Sciatic nerve (tissue), 2 donors: Measurements from ENCODE around the gene MYMK. TPM values are rescaled to one million over a fixed set of nuclear protein-coding genes. Genes with fewer than 3 reads are reported as not detected.
A peak's percentile ranks its signal among the peaks of the same experiment; 100 is the strongest.
"Not testable (repeated sequence)": the region's sequence is repeated elsewhere in the genome, so short reads cannot be mapped to it uniquely, and the experiment has no call there.

ENCODE experiments used
- ATAC-seq: fragments of 200-7000 bp; cut with Tn5 transposase; one replicate; pipeline ENCODE4 v1.9.1; 2020; ENCODE audit warnings: mild to moderate bottlenecking, moderate library complexity
- DNase-seq: peaks from one replicate; pipeline ENCODE4 v3.0.0-alpha.2; 2020; ENCODE audit warnings: low spot score
- intact Hi-C: fragments of 100-400 bp; cut with DNase I; formaldehyde crosslinking; loops from one replicate; pipeline ENCODE4 v1.14.2; 2022
- total RNA-seq: library from RNA; stranded (reverse); fragmentation: NEBNext Ultra II Directional; extraction: Animal tissue kit (Norgen Biotek cat#: 25700); gene quantifications from one replicate; pipeline ENCODE4 v1.2.1, GENCODE V29; 2021
- donor health status: DM: no; HTN: no; CAD: no.
- donor health status: DM: no; HTN: no; CAD: no.

The MYMK gene
- total RNA-seq: not detected

- ATAC-seq: no peak
- no peak for DNase-seq
- intact Hi-C loops: no loop called here
Measured at GRCh38 chr9:133524679-133525228, at the start of gene MYMK. MYMK (minus strand) TSS chr9:133524959; CDS start chr9:133524844, 115 bp downstream.

DNA sequence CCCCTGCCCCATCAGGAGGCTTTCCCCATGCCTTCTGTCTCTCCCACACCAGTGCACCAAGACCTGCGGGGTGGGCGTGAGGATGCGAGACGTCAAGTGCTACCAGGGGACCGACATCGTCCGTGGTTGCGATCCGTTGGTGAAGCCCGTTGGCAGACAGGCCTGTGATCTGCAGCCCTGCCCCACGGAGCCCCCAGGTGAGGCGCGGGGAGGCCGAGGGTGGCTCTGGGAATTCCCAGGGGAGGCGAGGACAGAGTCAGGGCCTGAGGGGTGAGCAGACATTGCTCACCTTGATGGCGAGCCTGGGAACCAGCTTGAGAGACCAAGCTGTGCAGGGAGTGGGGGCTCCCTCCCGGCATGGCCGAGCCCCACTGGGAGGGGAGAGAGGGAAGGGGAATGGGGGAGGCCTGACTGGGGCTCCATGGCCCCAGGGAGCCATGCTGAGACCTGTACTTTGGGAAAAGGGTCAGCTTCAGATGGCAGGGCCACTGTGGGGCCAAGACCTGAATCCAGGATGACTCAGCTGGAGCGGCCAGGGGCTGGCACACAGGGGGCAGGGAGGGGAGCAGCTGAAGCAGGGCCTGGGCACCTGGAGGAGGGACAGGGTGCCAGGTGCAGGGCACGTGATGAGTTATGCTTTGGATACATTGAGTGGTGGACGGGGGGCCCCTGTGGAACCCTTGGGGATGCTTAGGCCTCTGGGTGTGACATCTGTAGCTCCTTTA lies 49.2 kb upstream of the MYMK start:
- intact Hi-C loops: no loop called here
- DNase-seq (no peak), ATAC-seq (no peak)

DNA sequence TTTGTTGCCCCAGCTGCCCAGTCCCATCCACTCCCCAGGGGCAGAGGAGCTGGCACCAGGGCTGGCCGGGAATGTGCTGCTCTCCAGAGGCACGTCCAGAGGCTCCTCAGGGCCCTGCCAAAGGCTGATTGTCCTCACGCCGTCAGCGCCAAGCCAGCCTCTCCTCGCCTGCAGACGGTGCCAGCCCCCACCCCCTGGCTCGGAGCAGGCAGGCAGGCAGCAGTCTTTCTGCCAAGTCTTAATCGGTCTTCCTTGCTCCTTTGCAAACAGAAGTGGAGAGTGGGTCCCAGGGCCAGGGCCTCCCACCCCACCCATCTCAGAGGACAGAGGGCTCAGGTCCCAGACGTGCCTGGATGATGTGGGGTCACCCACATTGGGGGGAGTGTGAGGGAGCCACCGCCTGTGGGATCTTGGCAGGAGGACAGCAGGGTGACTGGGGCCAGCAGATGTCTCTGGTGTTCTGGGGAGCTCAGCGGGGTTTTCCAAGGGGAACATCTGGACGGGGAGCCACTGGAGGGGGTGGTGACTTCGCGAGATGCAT lies 48.1 kb upstream of the MYMK start:
- no peak for ATAC-seq
- intact Hi-C loops: no loop called here
- DNase-seq: no peak

DNA sequence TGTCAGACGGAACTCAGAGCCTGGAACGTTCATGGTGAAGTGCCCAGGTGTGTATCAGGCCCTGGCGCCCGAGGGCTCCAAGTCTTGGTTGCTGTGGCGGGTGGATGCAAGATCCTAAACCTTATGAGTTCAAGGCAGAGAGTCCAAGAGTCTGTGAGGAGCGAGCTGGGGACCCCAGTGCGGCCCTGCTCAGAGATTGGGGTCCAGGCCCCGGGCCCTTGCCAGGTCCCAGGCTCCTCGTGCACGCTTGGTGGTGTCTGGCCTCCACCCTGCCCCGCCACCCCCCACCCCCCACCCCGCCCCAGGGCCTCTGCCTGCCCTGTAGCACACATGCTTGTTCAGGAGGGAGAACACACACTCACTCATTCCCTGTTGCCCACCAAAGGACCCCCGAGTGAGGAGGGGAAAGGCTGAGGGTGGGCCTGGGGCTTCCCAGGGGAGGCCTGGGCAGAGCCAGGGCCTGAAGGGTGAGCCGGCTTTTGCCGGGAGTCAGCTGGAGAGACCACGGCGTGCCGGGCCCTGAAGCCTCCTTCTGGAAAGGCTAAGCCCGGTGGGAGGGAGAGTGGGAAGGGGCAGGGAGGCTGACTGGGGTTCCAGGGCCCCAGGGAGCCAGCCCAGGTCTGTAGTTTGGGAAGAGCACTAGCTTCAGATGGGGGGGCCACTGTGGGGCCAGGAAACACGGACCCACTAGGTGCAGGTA lies 47.3 kb upstream of the MYMK start:
- no peak for DNase-seq
- no peak for ATAC-seq
- intact Hi-C loops: no loop called here

DNA sequence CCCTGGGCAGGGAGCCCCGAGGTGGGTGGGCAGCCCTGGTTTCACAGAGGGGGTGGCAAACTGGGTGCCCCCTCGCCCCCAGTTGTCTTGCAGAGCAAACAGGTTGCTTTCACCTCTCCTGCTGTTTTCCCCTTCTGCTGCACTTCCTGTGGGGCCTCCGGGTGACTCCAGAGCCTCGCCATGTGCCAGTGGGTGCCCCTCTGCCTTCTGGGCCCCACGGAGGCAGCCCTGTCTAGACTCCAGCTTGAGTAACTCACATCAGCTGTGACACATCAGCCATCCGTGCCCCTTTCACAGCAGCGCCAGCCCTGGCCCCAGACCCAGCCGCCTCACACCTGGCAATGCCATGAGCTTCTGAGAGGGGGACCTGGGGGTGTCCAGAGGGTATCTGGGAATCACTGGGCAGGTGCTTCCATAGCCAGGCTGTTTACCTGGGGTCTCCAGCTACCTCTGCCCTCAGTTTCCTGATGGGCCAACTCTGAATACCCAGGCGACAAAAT lies 46.7 kb upstream of the MYMK start:
- intact Hi-C loops: no loop called here

GRCh38 chr9:133570691-133571080 lies 45.9 kb upstream of the MYMK start:
- no peak for DNase-seq
- intact Hi-C loops: no loop called here
- ATAC-seq: no peak

More for the DNA sequence above, 46.7 kb upstream of the MYMK start:
- ATAC-seq (no peak), DNase-seq (no peak)

DNA sequence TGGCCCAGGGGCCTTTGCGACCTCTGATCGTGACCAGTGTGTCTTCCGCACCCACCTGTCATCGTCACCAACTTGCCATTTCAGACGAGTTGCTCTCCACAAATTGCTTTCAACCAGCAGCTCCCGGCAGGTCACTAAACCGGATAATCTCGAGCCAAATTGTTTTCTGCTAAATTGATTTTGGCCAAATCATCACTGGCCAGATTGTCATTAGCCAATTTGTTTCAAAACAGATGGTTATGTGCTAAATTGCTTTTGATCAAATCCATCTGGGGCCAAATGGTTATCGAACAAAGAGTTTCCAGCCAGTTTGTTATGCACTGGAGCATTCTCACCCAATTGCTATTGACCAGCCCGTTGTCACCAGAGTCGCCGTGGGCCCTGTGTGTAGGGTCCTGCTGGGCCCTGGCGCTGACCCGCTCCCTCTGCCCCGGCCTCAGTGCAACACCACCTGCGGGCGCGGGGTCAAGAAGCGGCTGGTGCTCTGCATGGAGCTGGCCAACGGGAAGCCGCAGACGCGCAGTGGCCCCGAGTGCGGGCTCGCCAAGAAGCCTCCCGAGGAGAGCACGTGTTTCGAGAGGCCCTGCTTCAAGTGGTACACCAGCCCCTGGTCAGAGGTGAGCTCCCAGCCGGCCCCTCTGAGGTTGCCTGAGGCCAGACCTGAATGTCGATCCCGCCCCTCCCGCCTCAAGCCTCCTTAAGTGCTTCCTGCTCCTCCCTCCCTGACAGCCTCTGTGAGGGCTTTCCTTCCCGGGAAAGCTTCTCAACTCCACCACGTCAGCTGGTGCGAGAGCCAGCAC lies 45.3 kb upstream of the MYMK start:
- ATAC-seq (no peak), DNase-seq (no peak)
- intact Hi-C loops: no loop called here

DNA sequence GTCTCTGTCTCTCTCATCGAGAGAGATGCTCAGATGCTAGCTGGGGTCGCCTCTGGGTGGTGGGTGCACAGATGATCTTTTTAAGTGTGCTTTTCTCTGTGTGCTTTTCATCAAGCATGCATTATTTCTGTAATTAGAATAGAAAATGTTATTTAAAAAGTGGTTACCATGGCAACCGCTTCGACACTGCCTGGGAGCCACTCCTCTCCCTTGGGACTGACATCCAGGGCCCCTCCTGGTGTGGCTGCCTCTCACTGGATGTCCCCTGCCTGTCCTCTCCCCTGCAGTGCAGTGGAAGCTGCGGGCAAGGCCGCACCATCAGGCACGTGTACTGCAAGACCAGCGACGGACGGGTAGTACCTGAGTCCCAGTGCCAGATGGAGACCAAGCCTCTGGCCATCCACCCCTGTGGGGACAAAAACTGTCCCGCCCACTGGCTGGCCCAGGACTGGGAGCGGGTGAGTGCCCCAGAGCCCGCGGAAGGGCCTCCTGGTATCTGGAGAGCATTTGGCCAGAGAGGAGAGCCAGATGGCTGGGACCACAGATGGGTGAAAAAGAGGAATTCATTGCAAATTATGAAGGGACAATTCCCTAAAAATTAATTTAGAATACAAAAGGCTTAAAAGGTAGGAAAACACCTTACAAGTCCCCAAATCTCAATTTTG lies 44.5 kb upstream of the MYMK start:
- DNase-seq (no peak), ATAC-seq (no peak)
- intact Hi-C loops: no loop called here

DNA sequence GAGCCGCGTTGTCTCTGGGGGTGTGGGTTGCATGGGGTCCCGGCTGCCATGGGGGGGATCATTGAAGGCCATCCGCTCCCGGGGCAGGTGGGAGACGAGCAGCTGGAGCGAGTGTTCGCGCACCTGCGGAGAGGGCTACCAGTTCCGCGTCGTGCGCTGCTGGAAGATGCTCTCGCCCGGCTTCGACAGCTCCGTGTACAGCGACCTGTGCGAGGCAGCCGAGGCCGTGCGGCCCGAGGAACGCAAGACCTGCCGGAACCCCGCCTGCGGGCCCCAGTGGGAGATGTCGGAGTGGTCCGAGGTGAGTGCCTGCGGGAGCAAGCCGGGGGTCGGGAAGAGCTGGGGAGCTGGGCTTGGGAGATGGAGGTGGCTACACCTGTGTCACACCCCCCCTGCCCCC lies 43.4 kb upstream of the MYMK start:
- no peak for DNase-seq
- no peak for ATAC-seq
- intact Hi-C loops: no loop called here

- intact Hi-C loops: no loop called here
- DNase-seq (no peak), ATAC-seq (no peak)
Measured at GRCh38 chr9:133566817-133567216, 42.1 kb upstream of the MYMK start.

GRCh38 chr9:133566382-133566781 lies 41.6 kb upstream of the MYMK start:
- ATAC-seq: no peak

GRCh38 chr9:133564451-133565116 lies 39.8 kb upstream of the MYMK start:
- peak; percentile 33 for ATAC-seq
- intact Hi-C loops: loop anchor here (5.0 kb wide), 1 partner anchor 1912 kb away; no protein-coding TSS in a partner anchor
- DNase-seq: no peak

More at GRCh38 chr9:133566382-133566781, 41.6 kb upstream of the MYMK start:
- no peak for DNase-seq
- intact Hi-C loops: no loop called here

- not testable (repeated sequence) for ATAC-seq, DNase-seq
- intact Hi-C loops: loop anchor here (5.0 kb wide), 1 partner anchor 1912 kb away; no protein-coding TSS in a partner anchor
Measured at GRCh38 chr9:133563814-133564213, 39.1 kb upstream of the MYMK start.

- ATAC-seq: no peak
- DNase-seq: no peak
Measured at GRCh38 chr9:133563291-133563796, 38.6 kb upstream of the MYMK start.

GRCh38 chr9:133562611-133563290 lies 38.0 kb upstream of the MYMK start:
- ATAC-seq (no peak), DNase-seq (no peak)
- intact Hi-C loops: loop anchor here (5.0 kb wide), 1 partner anchor 1910 kb away; no protein-coding TSS in a partner anchor

More at GRCh38 chr9:133563291-133563796, 38.6 kb upstream of the MYMK start:
- intact Hi-C loops: loop anchor here (5.0 kb wide), 1 partner anchor 1911 kb away; no protein-coding TSS in a partner anchor

DNA sequence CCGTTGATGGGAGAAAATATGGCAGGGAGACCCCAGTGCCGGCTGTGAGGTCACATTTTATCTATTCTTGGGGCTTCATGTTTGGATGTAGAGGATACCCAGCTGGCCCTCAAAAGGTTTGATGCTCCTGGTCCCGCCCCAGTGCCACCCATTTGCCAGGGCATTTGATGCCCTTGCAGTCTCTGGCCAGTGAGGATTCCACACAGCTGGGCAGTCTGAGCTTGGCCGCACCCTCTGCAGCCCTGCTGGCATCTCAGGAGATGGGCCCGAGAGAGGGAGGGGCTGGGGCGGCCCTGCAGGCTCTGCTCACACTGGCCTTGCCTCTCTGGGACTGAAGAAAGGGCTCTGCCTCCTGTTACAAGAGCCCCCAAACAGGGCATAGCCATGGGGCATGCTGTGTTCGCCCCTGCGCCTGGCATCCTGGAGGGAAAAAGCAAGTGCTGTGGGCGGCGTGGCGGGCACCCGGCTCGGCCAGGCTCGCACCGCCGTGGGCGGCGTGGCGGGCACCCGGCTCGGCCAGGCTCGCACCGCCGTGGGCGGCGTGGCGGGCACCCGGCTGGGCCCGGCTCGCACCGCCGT lies 37.3 kb upstream of the MYMK start:
- no peak for DNase-seq
- intact Hi-C loops: loop anchor here (5.0 kb wide), 1 partner anchor 1910 kb away; no protein-coding TSS in a partner anchor

More for the DNA sequence above, 37.3 kb upstream of the MYMK start:
- ATAC-seq: no peak
